ENCODE results near the gene ARHGEF16. TPM values are rescaled to one million over a fixed set of nuclear protein-coding genes. Genes with fewer than 3 reads are reported as not detected.

The ARHGEF16 gene
- total RNA-seq, 4 donors from 2014 or later, result 0.17 to 19.6 (median 2.0) TPM

DNA sequence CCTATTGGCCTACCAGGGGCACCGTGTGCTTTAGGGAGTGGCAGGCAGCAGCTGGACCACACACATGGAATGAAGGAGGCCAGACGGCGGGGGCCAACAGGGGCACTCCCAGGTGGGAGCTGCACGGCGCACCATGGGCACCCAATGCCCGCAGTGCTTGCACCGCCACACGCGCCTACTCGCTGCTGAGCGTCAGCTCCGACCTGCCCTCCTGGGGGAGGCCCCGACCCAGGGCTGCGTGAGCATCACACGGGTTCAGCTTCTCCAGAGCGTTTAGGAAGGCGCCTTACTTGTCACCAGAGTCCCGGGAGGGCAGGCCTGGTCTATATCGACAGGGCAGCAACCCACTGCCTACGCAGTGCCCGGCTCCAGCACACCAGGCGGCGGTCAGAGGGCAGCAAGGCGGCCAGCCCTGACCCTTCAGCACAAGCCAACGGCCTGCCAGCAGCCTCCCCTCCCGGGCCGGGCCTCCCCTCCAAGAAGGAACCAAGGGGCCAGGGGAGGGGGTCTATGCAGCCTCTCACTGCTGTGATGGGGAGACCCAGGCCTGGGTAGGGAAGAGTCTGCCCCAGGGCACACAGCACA, 64.9 kb downstream of the ARHGEF16 start:
- TF ChIP-seq, protein P1, sequence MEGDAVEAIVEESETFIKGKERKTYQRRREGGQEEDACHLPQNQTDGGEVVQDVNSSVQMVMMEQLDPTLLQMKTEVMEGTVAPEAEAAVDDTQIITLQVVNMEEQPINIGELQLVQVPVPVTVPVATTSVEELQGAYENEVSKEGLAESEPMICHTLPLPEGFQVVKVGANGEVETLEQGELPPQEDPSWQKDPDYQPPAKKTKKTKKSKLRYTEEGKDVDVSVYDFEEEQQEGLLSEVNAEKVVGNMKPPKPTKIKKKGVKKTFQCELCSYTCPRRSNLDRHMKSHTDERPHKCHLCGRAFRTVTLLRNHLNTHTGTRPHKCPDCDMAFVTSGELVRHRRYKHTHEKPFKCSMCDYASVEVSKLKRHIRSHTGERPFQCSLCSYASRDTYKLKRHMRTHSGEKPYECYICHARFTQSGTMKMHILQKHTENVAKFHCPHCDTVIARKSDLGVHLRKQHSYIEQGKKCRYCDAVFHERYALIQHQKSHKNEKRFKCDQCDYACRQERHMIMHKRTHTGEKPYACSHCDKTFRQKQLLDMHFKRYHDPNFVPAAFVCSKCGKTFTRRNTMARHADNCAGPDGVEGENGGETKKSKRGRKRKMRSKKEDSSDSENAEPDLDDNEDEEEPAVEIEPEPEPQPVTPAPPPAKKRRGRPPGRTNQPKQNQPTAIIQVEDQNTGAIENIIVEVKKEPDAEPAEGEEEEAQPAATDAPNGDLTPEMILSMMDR (IDR thresholded peaks at IDR 0.05; ENCODE audit: low read depth), result no peak

- TF ChIP-seq, protein P1 (IDR thresholded peaks at IDR 0.05; ENCODE audit: low read depth), result no peak
These were observed 66.2 kb downstream of the ARHGEF16 start for GRCh38 chr1:3520419-3521378.

DNA sequence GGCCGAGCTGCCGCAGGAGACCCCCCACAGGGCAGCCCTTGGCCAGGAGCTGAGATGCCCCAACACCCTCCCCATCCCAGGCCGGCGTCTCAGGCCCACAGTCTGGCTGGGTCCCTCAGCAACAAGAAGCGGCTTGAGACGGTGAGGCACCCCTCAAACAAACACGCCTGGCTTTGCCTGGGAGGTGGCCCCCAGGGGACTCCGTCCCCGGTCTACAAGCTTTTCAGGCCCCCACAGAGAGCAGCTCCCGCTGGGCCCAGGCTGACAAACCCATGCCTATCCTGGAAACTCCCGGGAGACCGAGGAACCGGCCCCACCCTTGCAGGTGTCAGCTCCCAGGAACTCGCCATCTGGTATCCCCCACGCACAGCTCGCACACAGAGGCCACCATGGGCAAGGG, 67.0 kb downstream of the ARHGEF16 start:
- TF ChIP-seq, protein P1 (IDR thresholded peaks at IDR 0.05; ENCODE audit: low read depth), result no peak

- TF ChIP-seq, protein P1 (IDR thresholded peaks at IDR 0.05; ENCODE audit: low read depth), result no peak
These were observed 67.6 kb downstream of the ARHGEF16 start for GRCh38 chr1:3522112-3522511.

DNA sequence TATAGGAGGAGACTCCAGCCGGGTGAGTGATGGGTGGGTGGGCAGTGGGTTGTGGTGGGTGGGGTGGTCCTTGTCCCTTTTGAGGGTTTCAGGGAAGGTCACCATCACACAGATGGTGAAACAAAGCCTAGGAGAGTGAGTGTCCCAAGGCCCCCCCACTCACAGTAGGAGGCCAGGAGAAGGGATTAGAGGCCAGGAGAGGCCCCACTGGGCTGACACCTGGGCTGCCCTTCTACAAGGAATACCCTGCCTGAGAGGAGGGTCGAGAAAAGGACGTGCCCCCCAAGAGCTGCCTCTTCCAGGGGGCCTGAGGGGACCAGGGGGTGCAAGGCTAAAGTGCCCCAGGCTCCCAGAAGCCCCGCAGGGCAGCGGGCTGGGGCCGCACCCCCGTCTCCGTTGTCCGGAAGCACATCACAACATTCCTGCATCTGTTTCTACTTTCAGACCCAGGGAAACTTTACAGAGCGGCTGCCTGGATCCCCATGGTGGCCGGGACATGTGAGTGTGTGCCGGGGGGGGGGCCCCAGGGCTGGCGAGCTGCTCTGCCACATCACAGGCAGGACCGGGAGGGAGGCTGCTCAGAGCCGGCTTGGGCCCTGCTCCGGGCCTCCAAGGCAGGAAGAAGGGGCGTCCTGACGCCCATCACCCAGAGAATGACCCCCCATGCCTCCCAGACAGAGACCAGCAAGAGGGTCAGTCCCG, 68.2 kb downstream of the ARHGEF16 start:
- TF ChIP-seq, protein P1 (IDR thresholded peaks at IDR 0.05; ENCODE audit: low read depth), result no peak

- TF ChIP-seq, protein P1 (IDR thresholded peaks at IDR 0.05; ENCODE audit: low read depth), result no peak
These were observed 69.5 kb downstream of the ARHGEF16 start for GRCh38 chr1:3523980-3524379.

Data from subcutaneous adipose tissue (tissue), 4 donors.